GM21360 (cell line): ENCODE data around the gene SETBP1.

Experiments used
- ATAC-seq: cut with Tn5 transposase; IDR thresholded peaks from one replicate; pipeline ENCODE4 v1.9.1; 2021; ENCODE audit warnings: mild to moderate bottlenecking, moderate library complexity; ENCODE audit not compliant: unreplicated experiment

The SETBP1 gene

GRCh38 chr18:45004546-45005080, 323.9 kb downstream of the SETBP1 start:
- ATAC-seq, result no peak

- no peak for ATAC-seq
Measured at GRCh38 chr18:45006934-45007333, 326.2 kb downstream of the SETBP1 start.

GRCh38 chr18:45007531-45007930, 326.8 kb downstream of the SETBP1 start:
- no peak for ATAC-seq

- ATAC-seq, result no peak
Measured at GRCh38 chr18:45008694-45009413, 328.2 kb downstream of the SETBP1 start.

- ATAC-seq, result no peak
Measured at GRCh38 chr18:45009756-45010155, 329.1 kb downstream of the SETBP1 start.

- ATAC-seq, result no peak
Measured at GRCh38 chr18:45012286-45012685, 331.6 kb downstream of the SETBP1 start.

- no peak for ATAC-seq
Measured at GRCh38 chr18:45014047-45014501, 333.4 kb downstream of the SETBP1 start.

- ATAC-seq, result no peak
Measured at GRCh38 chr18:45015788-45016128, 335.1 kb downstream of the SETBP1 start.

- no peak for ATAC-seq
Measured at GRCh38 chr18:45019469-45019868, 338.8 kb downstream of the SETBP1 start.

- no peak for ATAC-seq
Measured at GRCh38 chr18:45023519-45023918, 342.8 kb downstream of the SETBP1 start.

GRCh38 chr18:45024357-45025088, 343.8 kb downstream of the SETBP1 start:
- ATAC-seq, result no peak

GRCh38 chr18:45025089-45025450, 344.4 kb downstream of the SETBP1 start:
- no peak for ATAC-seq

GRCh38 chr18:45026162-45026561, 345.5 kb downstream of the SETBP1 start:
- ATAC-seq, result no peak

GRCh38 chr18:45034179-45034578, 353.5 kb downstream of the SETBP1 start:
- ATAC-seq, result no peak

GRCh38 chr18:45037618-45038017, 356.9 kb downstream of the SETBP1 start:
- no peak for ATAC-seq

GRCh38 chr18:45039376-45039775, 358.7 kb downstream of the SETBP1 start:
- no peak for ATAC-seq

GRCh38 chr18:45040879-45041278, 360.2 kb downstream of the SETBP1 start:
- no peak for ATAC-seq

GRCh38 chr18:45044787-45045186, 364.1 kb downstream of the SETBP1 start:
- no peak for ATAC-seq

GRCh38 chr18:45046228-45046627, 365.5 kb downstream of the SETBP1 start:
- ATAC-seq, result no peak

GRCh38 chr18:45046961-45047360, 366.3 kb downstream of the SETBP1 start:
- no peak for ATAC-seq

- ATAC-seq, result no peak
Measured at GRCh38 chr18:45049578-45050319, 369.1 kb downstream of the SETBP1 start.
